ENCODE results near the gene SPRING1. TPM values are rescaled to one million over a fixed set of nuclear protein-coding genes. Genes with fewer than 3 reads are reported as not detected.

Gene SPRING1
- total and polyA plus RNA-seq, 4 experiments from 2014 or later: 18.2 to 28.1 (median 25.6) TPM

- no peak for DNase-seq
- CTCF ChIA-PET (ENCODE audit: partially characterized antibody): interaction anchor here (0.7 to 3.2 kb wide), 26 partner anchors 8 to 791 kb away, joined by 3 to 25 read pairs (median 4); no protein-coding TSS in a partner anchor
- H3K9me3 ChIP-seq (ENCODE audit: control insufficient read depth in 1 of 2, low read length in 2 of 2): no peaks in the 10 kb centered on the region
These were observed 28.1 kb downstream of the SPRING1 start for GRCh38 chr12:116709768-116710167.

GRCh38 chr12:116708826-116709756, 28.8 kb downstream of the SPRING1 start:
- H3K4me3 Mint-ChIP-seq: peak overlapping the region in 6 of 8 donors; percentile 35 to 81 (median 72)
- Histone ChIP-seq H3K36me3 (ENCODE audit: insufficient read depth, low read length) (no peaks in the 10 kb centered on the region), H3K27me3 (ENCODE audit: insufficient read depth, low read length) (peaks cover 5% of the 10 kb centered on the region), H3K27ac (ENCODE audit: low read depth, low read length) (no peak overlapping the region), H3K9me3 (ENCODE audit: control insufficient read depth in 1 of 2, low read length in 2 of 2) (no peaks in the 10 kb centered on the region), H3K4me3 (ENCODE audit: low read length in 2 of 2) (no peak overlapping the region), H3K4me1 (ENCODE audit: insufficient read depth, low read length) (peaks cover 11% of the 10 kb centered on the region)
- no peaks in the 10 kb centered on the region for H3K9me3 Mint-ChIP-seq
- DNase-seq: peak in 4 of 5 donors; percentile 41 to 49 (median 42)
- peak overlapping the region in 1 of 7 donors; percentile 57 for H3K27ac Mint-ChIP-seq
- intact Hi-C loops (cut with micrococcal nuclease): loop anchor here (1.0 to 10.0 kb wide), 5 partner anchors 316 to 1126 kb away; no protein-coding TSS in a partner anchor
- H3K36me3 Mint-ChIP-seq: peaks cover 0 to 6% of the 10 kb centered on the region in 2 donors
- ChIA-PET POLR2A (ENCODE audit: partially characterized antibody) (no interaction called here), CTCF (ENCODE audit: partially characterized antibody) (interaction anchor here (0.6 to 3.2 kb wide), 35 partner anchors 8 to 790 kb away, joined by 3 to 25 read pairs (median 4); no protein-coding TSS in a partner anchor)
- peaks cover 1 to 2% of the 10 kb centered on the region in 2 donors for H3K27me3 Mint-ChIP-seq
- peaks cover 8 to 13% (median 10%) of the 10 kb centered on the region in 4 donors for H3K4me1 Mint-ChIP-seq

More at GRCh38 chr12:116709768-116710167, 28.1 kb downstream of the SPRING1 start:
- POLR2A ChIA-PET (ENCODE audit: partially characterized antibody): interaction anchor here (0.6 kb wide), 1 partner anchor 97 kb away, joined by 3 read pairs; no protein-coding TSS in a partner anchor
- no peak overlapping the region for H3K4me3 Mint-ChIP-seq
- H3K27me3 ChIP-seq (ENCODE audit: insufficient read depth, low read length): peaks cover 5% of the 10 kb centered on the region
- no peak overlapping the region for H3K27ac Mint-ChIP-seq
- H3K4me3 ChIP-seq (ENCODE audit: low read length in 2 of 2): no peak overlapping the region
- H3K4me1 ChIP-seq (ENCODE audit: insufficient read depth, low read length): peaks cover 11% of the 10 kb centered on the region
- H3K9me3 Mint-ChIP-seq: no peaks in the 10 kb centered on the region
- peaks cover 8 to 13% (median 10%) of the 10 kb centered on the region in 4 donors for H3K4me1 Mint-ChIP-seq
- no peaks in the 10 kb centered on the region for H3K36me3 ChIP-seq (ENCODE audit: insufficient read depth, low read length)
- H3K27me3 Mint-ChIP-seq: peaks cover 1% of the 10 kb centered on the region in 2 donors
- intact Hi-C loops (cut with micrococcal nuclease): loop anchor here (1.0 to 10.0 kb wide), 5 partner anchors 315 to 1125 kb away; no protein-coding TSS in a partner anchor
- no peak overlapping the region for H3K27ac ChIP-seq (ENCODE audit: low read depth, low read length)
- H3K36me3 Mint-ChIP-seq: peaks cover 0 to 7% of the 10 kb centered on the region in 2 donors

- intact Hi-C loops (cut with micrococcal nuclease): loop anchor here (10.0 kb wide), 4 partner anchors 317 to 1127 kb away; no protein-coding TSS in a partner anchor
- Histone ChIP-seq H3K27ac (ENCODE audit: low read depth, low read length) (no peak overlapping the region), H3K36me3 (ENCODE audit: insufficient read depth, low read length) (no peaks in the 10 kb centered on the region), H3K9me3 (ENCODE audit: control insufficient read depth in 1 of 2, low read length in 2 of 2) (no peaks in the 10 kb centered on the region), H3K27me3 (ENCODE audit: insufficient read depth, low read length) (peaks cover 5% of the 10 kb centered on the region), H3K4me3 (ENCODE audit: low read length in 2 of 2) (no peak overlapping the region), H3K4me1 (ENCODE audit: insufficient read depth, low read length) (peaks cover 14% of the 10 kb centered on the region)
- ChIA-PET POLR2A (ENCODE audit: partially characterized antibody) (no interaction called here), CTCF (ENCODE audit: partially characterized antibody) (interaction anchor here (1.0 to 3.2 kb wide), 5 partner anchors 14 to 713 kb away, joined by 3 to 24 read pairs (median 4); no protein-coding TSS in a partner anchor)
- no peaks in the 10 kb centered on the region for H3K9me3 Mint-ChIP-seq
- no peak for DNase-seq
- peaks cover 0 to 6% of the 10 kb centered on the region in 2 donors for H3K36me3 Mint-ChIP-seq
- peaks cover 4 to 6% of the 10 kb centered on the region in 2 donors for H3K27me3 Mint-ChIP-seq
- peaks cover 8 to 17% (median 12%) of the 10 kb centered on the region in 4 donors for H3K4me1 Mint-ChIP-seq
- no peak overlapping the region for H3K27ac Mint-ChIP-seq
- H3K4me3 Mint-ChIP-seq: no peak overlapping the region
These were observed 30.1 kb downstream of the SPRING1 start for GRCh38 chr12:116707751-116708150.

GRCh38 chr12:116703214-116703795, 34.6 kb downstream of the SPRING1 start:
- no peak overlapping the region for H3K4me3 ChIP-seq (ENCODE audit: low read length in 2 of 2)
- H3K36me3 Mint-ChIP-seq: no peaks in the 10 kb centered on the region
- ChIA-PET CTCF (ENCODE audit: partially characterized antibody) (interaction anchor here (0.7 to 1.9 kb wide), 31 partner anchors 10 to 1134 kb away, joined by 3 to 26 read pairs (median 4); no protein-coding TSS in a partner anchor), POLR2A (ENCODE audit: partially characterized antibody) (no interaction called here)
- H3K9me3 ChIP-seq (ENCODE audit: control insufficient read depth in 1 of 2, low read length in 2 of 2): no peaks in the 10 kb centered on the region
- DNase-seq: peak in 4 of 5 donors; percentile 51 to 57 (median 53)
- H3K27me3 ChIP-seq (ENCODE audit: insufficient read depth, low read length): no peaks in the 10 kb centered on the region
- peaks cover 3% of the 10 kb centered on the region for H3K4me1 ChIP-seq (ENCODE audit: insufficient read depth, low read length)
- no peaks in the 10 kb centered on the region for H3K9me3 Mint-ChIP-seq
- peaks cover 0 to 5% (median 3%) of the 10 kb centered on the region in 4 donors for H3K4me1 Mint-ChIP-seq
- H3K27ac ChIP-seq (ENCODE audit: low read depth, low read length): no peak overlapping the region
- H3K27ac Mint-ChIP-seq: peak overlapping the region in 1 of 7 donors; percentile 83
- H3K27me3 Mint-ChIP-seq: peaks cover 2 to 5% of the 10 kb centered on the region in 2 donors
- intact Hi-C loops (cut with micrococcal nuclease): loop anchor here (1.0 to 10.0 kb wide), 5 partner anchors 179 to 1131 kb away; no protein-coding TSS in a partner anchor
- H3K36me3 ChIP-seq (ENCODE audit: insufficient read depth, low read length): no peaks in the 10 kb centered on the region
- no peak overlapping the region for H3K4me3 Mint-ChIP-seq

- intact Hi-C loops (cut with micrococcal nuclease): loop anchor here (10.0 kb wide), 4 partner anchors 323 to 1133 kb away; no protein-coding TSS in a partner anchor
- Histone ChIP-seq H3K36me3 (ENCODE audit: insufficient read depth, low read length) (no peaks in the 10 kb centered on the region), H3K4me1 (ENCODE audit: insufficient read depth, low read length) (peaks cover 3% of the 10 kb centered on the region), H3K27me3 (ENCODE audit: insufficient read depth, low read length) (no peaks in the 10 kb centered on the region), H3K27ac (ENCODE audit: low read depth, low read length) (no peak overlapping the region), H3K9me3 (ENCODE audit: control insufficient read depth in 1 of 2, low read length in 2 of 2) (no peaks in the 10 kb centered on the region), H3K4me3 (ENCODE audit: low read length in 2 of 2) (no peak overlapping the region)
- ChIA-PET POLR2A (ENCODE audit: partially characterized antibody) (no interaction called here), CTCF (ENCODE audit: partially characterized antibody) (interaction anchor here (0.9 to 2.3 kb wide), 8 partner anchors 9 to 422 kb away, joined by 3 to 8 read pairs (median 4); no protein-coding TSS in a partner anchor)
- no peak overlapping the region for H3K4me3 Mint-ChIP-seq
- peaks cover 0 to 4% (median 3%) of the 10 kb centered on the region in 4 donors for H3K4me1 Mint-ChIP-seq
- no peaks in the 10 kb centered on the region for H3K9me3 Mint-ChIP-seq
- peaks cover 4 to 8% of the 10 kb centered on the region in 2 donors for H3K27me3 Mint-ChIP-seq
- H3K27ac Mint-ChIP-seq: peak overlapping the region in 1 of 7 donors; percentile 19
- no peak for DNase-seq
- no peaks in the 10 kb centered on the region for H3K36me3 Mint-ChIP-seq
These were observed 36.4 kb downstream of the SPRING1 start for GRCh38 chr12:116701432-116701831.

GRCh38 chr12:116700066-116700465, 37.8 kb downstream of the SPRING1 start:
- H3K27me3 ChIP-seq (ENCODE audit: insufficient read depth, low read length): no peaks in the 10 kb centered on the region
- Mint-ChIP-seq H3K27me3 (peaks cover 8 to 9% of the 10 kb centered on the region in 2 donors), H3K4me3 (no peak overlapping the region), H3K36me3 (no peaks in the 10 kb centered on the region), H3K27ac (no peak overlapping the region), H3K4me1 (peaks cover 0 to 4% (median 3%) of the 10 kb centered on the region in 4 donors), H3K9me3 (no peaks in the 10 kb centered on the region)
- intact Hi-C loops (cut with micrococcal nuclease): loop anchor here (10.0 kb wide), 4 partner anchors 325 to 1135 kb away; no protein-coding TSS in a partner anchor
- ChIA-PET POLR2A (ENCODE audit: partially characterized antibody) (no interaction called here), CTCF (ENCODE audit: partially characterized antibody) (interaction anchor here (1.2 to 3.5 kb wide), 4 partner anchors 9 to 420 kb away, joined by 3 to 25 read pairs (median 8); no protein-coding TSS in a partner anchor)
- H3K9me3 ChIP-seq (ENCODE audit: control insufficient read depth in 1 of 2, low read length in 2 of 2): no peaks in the 10 kb centered on the region
- peaks cover 3% of the 10 kb centered on the region for H3K4me1 ChIP-seq (ENCODE audit: insufficient read depth, low read length)
- no peak overlapping the region for H3K27ac ChIP-seq (ENCODE audit: low read depth, low read length)
- no peak for DNase-seq
- no peaks in the 10 kb centered on the region for H3K36me3 ChIP-seq (ENCODE audit: insufficient read depth, low read length)
- H3K4me3 ChIP-seq (ENCODE audit: low read length in 2 of 2): no peak overlapping the region

Data from CD4-positive, alpha-beta memory T cell (primary cell).